Adrenal gland (tissue), 5 donors: ENCODE results near the gene EFNA2.

Experiments
- CTCF ChIP-seq, 6 experiments: fragments of 450-650 bp in 4 of 6; fragments of 200-600 bp in 2 of 6; sonication (generic) in 1 of 6; IDR thresholded peaks; 1 replicate in 5 of 6; 2 replicates in 1 of 6; pipeline versions ENCODE4 v1.5.1 to v1.8.0; 2016 to 2021; ENCODE audit warnings: antibody characterized with exemption in 6 of 6, mild to moderate bottlenecking in 2 of 6, moderate library complexity in 1 of 6
- POLR2A ChIP-seq, 2 donors: fragments of 450-650 bp; IDR thresholded peaks; one replicate each; pipeline ENCODE4 v1.6.1; 2017; ENCODE audit warnings: antibody characterized with exemption in 2 of 2, mild to moderate bottlenecking in 2 of 2, moderate library complexity in 1 of 2
- donor health status: DM: no; HTN: no; CAD: no.

GRCh38 chr19:1260749-1261537, 24.7 kb upstream of the EFNA2 start:
- TF ChIP-seq CTCF (IDR thresholded peaks at IDR 0.05) = no peak
- peak; percentile 30 to 47 for TF ChIP-seq POLR2A (IDR thresholded peaks at IDR 0.05)
